ENCODE measurements around the gene TSC22D1.

- TF ChIP-seq, protein P1, sequence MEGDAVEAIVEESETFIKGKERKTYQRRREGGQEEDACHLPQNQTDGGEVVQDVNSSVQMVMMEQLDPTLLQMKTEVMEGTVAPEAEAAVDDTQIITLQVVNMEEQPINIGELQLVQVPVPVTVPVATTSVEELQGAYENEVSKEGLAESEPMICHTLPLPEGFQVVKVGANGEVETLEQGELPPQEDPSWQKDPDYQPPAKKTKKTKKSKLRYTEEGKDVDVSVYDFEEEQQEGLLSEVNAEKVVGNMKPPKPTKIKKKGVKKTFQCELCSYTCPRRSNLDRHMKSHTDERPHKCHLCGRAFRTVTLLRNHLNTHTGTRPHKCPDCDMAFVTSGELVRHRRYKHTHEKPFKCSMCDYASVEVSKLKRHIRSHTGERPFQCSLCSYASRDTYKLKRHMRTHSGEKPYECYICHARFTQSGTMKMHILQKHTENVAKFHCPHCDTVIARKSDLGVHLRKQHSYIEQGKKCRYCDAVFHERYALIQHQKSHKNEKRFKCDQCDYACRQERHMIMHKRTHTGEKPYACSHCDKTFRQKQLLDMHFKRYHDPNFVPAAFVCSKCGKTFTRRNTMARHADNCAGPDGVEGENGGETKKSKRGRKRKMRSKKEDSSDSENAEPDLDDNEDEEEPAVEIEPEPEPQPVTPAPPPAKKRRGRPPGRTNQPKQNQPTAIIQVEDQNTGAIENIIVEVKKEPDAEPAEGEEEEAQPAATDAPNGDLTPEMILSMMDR (conservative IDR thresholded peaks at IDR 0.05; ENCODE audit: low read depth, low read length): no peak
- TF ChIP-seq EZH2 (IDR thresholded peaks at IDR 0.05; ENCODE audit: low read length, unreplicated experiment): no peak
- no peak for TF ChIP-seq EZH2phosphoT487 (IDR thresholded peaks at IDR 0.05; ENCODE audit: borderline replicate concordance, low read length)
Measured at GRCh38 chr13:44421853-44422525, 154.1 kb downstream of the TSC22D1 start.
